HG02678 (cell line): Measurements from ENCODE around the gene HOTAIR.

Experiments
- ATAC-seq: cut with Tn5 transposase; IDR thresholded peaks from one replicate; pipeline ENCODE4 v1.9.1; 2021; ENCODE audit warnings: mild to moderate bottlenecking, moderate library complexity; ENCODE audit not compliant: unreplicated experiment

HOTAIR gene

GRCh38 chr12:53949631-53950436, 24.9 kb downstream of the HOTAIR start:
- no peak for ATAC-seq

DNA sequence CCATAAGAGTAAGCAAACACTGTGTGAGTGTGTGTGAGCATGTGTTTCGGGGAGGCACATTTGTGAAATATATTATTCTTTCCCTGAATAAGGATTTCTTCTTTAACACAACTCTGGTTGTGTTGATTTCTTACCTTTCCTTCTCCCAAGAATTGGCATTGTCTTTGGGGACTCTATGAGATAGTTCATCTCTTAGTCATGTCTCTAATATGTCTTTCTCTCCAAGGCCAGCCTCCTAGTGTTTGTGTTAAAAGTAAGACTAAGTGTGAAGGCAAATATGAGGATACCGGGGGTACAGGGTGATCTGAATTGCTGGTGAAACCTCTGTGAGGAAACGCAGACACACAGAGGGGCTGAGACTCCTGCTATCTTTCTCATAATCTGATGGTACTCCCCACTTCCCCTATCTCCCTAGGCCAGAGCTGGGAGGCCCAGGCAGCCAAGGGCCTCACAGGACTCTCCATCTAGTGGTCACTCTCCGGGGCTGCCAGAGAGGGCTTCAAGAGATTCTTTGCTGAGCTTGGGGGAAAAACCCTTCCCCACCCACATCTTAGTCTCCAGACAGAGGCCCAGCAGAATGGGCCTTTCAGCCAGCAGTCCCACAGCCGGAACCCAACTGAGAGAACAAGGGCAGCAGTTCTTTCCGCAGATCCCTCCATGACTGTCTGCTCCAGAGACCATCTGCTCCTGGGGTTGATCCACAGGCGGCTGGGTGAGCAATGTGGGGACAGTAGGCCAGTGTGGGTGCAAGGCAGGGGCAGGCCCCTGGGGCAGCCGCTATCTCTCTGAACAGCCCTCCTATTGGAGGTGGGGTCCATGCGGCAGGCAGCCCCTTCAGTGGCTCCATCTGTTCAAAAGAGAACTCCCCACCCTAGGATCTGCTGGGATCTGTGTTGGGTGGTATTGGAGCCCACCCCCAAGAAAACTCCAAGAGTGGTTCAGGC, 25.8 kb downstream of the HOTAIR start:
- no peak for ATAC-seq

DNA sequence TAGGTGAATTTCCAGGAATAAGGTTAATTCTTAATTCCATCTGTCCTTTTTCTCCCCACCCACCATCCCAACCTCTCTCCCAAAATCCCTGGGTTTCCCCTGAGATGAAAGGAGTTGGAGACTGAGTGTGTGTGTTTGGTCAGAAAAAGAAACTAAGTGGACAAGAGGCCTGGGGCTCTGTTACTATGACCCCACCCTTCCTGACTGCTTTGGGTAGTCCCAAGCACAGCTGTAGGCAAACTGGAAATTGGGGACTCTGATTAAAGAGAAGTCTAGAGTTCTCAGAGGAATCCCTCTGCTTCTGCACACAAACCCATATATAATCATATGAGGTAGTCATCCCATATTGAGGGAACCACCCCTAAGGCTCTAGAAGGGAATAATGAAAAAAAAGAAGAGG, 27.0 kb downstream of the HOTAIR start:
- no peak for ATAC-seq

DNA sequence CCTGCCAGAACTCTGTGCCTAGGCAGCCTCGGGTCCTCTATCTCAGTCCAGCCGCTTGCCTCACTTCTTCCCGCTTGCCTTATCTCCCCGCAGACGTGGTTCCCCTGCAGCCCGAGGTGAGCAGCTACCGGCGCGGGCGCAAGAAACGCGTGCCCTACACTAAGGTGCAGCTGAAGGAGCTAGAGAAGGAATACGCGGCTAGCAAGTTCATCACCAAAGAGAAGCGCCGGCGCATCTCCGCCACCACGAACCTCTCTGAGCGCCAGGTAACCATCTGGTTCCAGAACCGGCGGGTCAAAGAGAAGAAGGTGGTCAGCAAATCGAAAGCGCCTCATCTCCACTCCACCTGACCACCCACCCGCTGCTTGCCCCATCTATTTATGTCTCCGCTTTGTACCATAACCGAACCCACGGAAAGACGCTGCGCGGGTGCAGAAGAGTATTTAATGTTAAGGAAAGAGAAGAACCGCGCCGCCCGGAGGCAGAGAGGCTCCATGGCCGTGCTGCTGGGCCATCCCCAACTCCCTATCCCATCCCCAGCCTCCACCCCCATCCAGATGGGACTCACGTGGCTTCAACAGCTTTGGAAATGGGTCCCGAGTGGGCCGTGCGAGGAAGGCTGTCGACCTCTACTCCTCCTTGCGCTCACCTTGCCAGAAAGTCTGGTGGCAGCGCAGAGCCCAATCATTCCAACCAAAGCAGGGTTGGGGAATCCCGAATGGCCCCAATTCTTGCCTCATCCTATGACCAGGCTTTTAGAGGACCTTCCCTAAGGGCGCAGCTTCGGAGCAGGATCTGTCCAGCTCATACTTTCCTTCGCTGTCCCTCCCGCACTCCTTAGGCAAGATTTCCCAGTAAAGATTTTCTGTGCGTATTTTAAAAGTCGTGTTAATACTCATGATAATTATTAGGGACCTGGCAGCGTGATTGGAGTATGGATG, 29.6 kb downstream of the HOTAIR start:
- ATAC-seq: no peak

DNA sequence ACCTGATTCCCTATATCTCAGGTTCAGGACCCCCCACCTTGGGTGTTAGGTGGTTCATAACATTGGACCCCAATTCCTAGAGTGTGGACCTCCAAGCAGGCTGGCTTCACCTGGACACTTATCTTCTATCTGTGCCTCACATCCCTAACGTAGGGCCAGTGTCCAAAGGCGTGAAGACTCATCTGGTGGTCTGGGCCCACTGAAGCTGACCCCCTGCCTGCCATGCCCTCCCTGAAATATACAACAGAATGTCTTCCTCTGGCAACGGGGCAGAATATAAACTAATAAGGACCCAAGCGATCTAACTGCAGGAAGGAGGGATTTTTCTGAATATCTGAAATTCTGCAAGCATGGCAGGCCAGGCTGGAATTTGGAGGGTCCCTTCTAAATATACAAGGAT, 30.5 kb downstream of the HOTAIR start:
- no peak for ATAC-seq

DNA sequence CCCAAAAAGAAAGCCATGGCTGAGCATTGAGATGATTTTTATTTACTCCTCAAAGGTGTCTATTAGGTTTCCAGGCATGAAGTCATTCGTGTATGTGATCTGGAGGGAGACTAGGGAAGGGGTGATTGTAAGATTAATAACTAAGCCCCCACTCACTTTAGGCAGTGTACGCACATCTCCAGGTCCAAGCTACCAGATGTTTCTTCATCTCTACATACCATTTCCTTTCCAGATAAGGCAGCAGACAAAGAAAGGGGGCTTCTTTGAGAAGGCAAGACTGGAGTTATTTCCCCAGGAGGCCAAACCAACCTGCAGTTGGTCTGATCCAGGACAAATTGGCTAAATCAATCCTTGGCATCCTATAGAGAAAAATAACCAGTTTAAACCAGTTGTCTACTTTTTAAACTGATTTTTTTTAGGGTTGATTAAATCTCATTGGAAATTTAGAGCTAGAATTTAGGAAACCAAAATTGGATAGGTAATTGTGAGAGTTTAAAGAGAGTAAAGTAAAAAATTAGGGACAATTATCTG, 32.2 kb downstream of the HOTAIR start:
- ATAC-seq: no peak

DNA sequence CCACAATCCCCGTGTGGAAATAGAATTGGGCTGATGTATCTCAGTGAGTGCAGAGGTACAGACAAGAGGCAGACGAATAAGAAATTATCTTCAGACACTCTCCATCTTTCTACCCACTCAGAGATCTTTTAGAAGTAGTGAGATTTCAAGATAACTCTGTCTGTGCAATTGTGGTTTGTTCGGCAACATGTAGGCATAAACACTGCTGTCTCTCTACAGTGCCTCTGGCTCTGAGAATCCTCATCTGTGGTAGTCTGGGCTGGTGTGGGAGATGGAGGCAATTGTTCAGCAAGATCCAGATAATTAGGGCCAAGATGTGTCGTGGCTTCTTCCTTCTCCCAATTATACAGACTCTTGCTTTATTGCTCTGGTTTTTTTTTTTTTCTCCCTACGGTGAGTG, 33.0 kb downstream of the HOTAIR start:
- ATAC-seq: no peak

DNA sequence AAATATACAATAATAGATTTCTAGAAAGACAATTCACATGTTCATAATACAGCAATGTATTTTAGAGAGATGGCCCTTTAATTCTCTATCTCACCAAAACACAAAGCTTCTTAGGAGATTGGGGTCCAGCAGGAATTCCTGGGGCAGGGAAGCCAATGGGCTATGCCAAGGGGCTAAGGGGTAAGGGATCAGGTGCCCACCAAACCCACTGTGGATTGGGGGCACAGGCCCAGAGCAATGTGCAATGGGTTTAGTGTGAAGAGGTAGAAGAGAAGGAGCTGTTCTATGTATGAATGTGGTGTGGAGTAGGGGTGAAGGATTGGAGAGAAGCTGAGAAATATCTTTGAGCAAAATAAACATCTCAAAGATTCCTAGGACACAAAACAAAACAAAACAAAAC, 33.6 kb downstream of the HOTAIR start:
- ATAC-seq: no peak

GRCh38 chr12:53940443-53941014, 34.2 kb downstream of the HOTAIR start:
- ATAC-seq: no peak

- no peak for ATAC-seq
These were observed 35.3 kb downstream of the HOTAIR start for GRCh38 chr12:53939141-53940108.

DNA sequence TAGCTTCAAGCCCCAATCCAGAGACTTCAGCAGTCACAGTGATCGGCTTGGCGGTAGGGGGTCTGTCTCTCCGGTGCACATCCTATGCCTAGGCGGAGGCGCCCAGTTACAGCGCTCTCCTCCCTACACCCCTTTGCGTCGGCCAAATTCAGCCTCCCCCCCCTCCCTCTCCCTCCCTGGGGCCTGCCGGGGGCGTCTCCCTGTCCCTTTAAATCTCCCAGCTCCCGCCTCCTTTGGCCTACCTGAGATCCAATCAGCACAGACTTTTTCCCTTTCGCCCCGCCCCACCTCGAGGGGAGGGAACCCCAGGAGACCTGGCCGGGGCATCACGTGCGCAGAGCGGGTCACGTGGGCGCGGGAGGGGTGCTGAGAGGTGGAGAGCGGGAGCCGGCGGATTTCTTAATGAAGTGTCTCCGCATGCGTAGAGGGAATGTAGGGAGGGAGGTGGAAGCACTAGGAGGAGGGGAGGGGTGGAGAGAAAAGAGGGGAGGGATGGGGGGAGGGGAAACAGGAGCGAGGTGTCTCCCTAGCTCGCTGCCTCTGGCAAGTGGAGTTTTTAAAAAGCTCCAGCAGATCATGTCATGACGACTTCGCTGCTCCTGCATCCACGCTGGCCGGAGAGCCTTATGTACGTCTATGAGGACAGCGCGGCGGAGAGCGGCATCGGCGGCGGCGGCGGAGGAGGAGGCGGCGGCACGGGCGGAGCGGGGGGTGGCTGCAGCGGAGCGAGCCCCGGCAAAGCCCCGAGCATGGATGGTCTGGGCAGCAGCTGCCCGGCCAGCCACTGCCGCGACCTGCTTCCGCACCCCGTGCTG, 36.2 kb downstream of the HOTAIR start, which contains the start of gene HOXC13:
HOXC13 (plus strand) TSS at position 506 of the 815 bp plus-strand sequence; CDS start at position 582, 76 bp downstream.
- no peak for ATAC-seq

- ATAC-seq: no peak
These were observed 37.0 kb downstream of the HOTAIR start for GRCh38 chr12:53937596-53938325.

DNA sequence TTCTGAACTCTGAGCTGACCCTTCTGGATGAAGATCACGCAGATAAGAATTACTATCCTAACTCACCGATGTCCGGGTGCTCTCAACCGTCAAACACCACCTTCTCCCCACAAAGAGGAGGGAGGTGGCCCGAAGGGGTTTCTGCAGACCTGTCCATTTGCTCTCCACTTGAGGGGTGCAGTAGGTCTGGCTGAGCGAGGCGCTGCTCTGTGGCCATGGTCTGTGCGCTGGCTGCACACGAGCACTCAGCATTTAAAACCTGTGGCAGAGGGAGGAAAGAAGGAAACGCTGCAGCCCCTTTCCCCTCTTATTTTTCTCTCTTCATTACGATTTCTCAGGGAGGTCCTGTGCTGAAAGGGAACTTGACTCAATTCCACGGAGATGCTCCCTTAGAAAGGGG, 37.7 kb downstream of the HOTAIR start:
- ATAC-seq: no peak

- ATAC-seq: no peak
These were observed 39.1 kb downstream of the HOTAIR start for GRCh38 chr12:53935383-53936341.

DNA sequence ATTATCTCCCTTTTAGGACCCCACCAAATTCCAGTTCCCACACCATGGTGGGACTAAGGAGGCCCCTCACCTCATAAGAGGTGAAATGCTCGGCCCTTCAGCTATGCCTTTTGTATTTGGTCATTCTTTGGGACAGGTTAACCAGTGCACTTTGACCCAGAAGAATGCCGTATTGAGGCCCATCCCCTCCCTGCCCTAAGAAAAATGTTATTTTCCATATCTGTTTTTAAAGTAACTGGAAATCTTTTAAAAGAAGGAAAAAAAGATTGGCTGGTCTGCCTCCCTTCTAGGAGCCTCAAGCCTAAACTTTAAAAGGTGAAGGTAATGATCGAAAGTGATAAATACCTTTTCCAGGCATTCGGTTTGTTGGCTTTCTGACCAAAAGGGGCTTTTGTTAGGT, 41.8 kb downstream of the HOTAIR start:
- ATAC-seq: no peak

GRCh38 chr12:53931844-53932581, 42.7 kb downstream of the HOTAIR start:
- ATAC-seq: no peak
